ENCODE data around the gene RHO.
"Not testable (repeated sequence)": the region's sequence is repeated elsewhere in the genome, so short reads cannot be mapped to it uniquely, and the experiment has no call there.

Gene RHO

DNA sequence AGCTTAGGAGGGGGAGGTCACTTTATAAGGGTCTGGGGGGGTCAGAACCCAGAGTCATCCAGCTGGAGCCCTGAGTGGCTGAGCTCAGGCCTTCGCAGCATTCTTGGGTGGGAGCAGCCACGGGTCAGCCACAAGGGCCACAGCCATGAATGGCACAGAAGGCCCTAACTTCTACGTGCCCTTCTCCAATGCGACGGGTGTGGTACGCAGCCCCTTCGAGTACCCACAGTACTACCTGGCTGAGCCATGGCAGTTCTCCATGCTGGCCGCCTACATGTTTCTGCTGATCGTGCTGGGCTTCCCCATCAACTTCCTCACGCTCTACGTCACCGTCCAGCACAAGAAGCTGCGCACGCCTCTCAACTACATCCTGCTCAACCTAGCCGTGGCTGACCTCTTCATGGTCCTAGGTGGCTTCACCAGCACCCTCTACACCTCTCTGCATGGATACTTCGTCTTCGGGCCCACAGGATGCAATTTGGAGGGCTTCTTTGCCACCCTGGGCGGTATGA, at the start of gene RHO:
TSS of gene RHO (plus strand) at position 51 of the 512 bp plus-strand sequence. CDS start at position 146, 95 bp downstream.
- no peak for FAIRE-seq

DNA sequence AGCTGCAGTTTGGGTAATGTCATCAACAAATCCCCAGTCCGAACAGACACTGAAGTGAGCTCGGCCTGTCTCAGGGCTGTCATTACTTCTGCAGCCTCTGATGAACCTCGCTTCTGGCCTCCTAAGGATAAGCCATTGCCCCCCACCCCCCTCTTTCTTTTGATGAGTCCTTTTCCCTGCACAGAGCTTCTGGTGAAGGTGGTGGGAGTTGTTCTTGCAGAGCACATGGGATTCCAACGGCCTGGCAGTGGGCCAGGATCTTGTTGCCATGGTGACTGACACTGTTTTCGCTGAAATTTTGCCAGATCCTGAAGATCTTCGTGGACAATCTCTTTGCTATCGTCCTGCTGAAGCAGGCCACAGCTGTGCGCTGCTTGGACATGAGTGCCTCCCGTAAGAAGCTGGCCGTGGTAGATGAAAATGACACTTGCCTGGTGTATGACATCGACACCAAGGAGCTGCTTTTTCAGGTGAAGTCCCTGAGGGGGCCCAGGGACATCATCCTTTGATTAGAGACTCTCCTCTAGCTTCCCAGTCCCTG, 47.1 kb upstream of the RHO start:
- FAIRE-seq = not testable (repeated sequence)

DNA sequence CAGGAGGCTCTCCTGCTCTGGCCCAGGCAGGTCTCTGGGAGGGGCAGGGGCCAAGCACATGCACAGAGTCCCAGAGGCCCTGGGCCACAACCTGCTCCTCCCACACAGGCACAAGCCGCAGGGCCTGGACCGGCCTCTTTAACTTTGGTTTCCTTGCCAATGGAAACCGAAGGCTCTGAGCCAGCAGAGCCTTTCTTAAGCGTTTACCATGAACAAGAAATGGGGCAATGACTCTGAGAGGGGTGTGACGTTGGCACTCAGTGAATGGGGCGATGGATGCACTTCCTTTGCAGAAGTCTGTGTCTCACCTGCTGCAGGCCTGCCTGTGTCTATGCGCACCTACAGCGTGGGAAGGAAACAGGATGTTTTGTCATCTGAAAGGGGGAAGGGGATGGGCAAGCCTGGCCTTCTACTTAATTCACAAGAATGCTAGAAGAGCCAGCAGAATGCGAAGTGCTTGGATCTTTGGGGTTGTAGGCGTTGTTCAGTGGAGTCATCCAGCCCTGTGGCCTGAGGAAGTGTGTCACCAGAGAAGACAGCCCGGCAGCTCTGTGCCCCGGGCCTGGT, 46.6 kb upstream of the RHO start:
- no peak for FAIRE-seq

DNA sequence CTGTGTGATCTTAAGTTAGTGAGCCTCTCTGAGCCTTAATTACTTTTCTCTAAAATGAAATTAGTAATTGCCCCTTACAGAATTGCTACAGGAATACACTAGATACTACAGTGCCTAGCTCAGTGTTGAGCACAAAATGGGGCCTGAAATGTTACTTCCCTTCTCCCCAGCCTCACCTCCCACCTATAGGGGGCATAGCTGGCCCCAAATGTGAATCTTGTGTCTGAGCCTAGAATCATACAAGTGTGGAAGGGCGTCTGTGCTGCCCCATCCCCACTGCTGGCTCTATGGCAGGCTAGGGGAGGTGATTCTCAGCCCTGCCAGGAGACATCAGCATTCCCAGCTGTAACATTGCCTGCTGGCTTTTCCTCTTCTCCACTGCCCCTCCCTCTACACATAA, 45.7 kb upstream of the RHO start:
- no peak for FAIRE-seq

DNA sequence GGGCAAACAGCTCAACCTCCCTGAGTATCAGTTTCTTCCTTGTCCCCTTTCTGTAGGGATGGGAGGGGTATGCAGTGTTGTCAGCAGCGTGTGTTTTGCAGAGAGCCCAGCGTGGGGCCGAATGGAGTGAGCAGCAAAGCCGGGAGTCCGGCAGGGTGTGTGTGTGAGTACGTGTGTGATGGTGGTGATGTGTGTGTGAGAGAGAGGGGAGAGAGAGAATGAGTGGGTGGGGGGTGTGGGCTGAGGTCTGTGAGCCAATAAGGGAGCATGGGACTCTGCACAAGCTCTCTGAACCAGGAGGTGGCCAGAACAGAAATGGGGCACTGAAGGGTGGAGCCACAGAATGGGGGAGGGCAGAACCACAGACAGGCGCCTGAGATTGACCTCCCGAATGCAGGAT, 44.6 kb upstream of the RHO start:
- FAIRE-seq = no peak

DNA sequence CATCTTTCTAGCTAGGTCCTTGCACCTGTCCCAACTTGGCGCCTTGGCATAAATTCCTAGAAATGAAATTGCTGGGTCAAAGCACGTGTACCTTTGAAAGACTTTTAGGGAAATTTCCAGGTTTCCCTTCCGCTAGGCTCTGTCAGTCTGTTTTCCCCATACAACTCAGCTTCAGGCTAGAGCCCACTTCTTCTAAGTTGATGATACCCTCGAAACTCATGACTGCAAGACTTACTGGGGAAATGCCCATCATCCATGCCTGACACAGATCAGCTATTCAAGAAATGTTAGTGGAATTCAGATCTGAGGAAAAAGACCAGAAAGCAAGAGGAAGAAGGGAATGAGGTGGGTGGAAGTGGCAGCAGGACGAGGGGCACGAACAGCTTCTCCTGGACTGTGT, 43.3 kb upstream of the RHO start:
- not testable (repeated sequence) for FAIRE-seq

DNA sequence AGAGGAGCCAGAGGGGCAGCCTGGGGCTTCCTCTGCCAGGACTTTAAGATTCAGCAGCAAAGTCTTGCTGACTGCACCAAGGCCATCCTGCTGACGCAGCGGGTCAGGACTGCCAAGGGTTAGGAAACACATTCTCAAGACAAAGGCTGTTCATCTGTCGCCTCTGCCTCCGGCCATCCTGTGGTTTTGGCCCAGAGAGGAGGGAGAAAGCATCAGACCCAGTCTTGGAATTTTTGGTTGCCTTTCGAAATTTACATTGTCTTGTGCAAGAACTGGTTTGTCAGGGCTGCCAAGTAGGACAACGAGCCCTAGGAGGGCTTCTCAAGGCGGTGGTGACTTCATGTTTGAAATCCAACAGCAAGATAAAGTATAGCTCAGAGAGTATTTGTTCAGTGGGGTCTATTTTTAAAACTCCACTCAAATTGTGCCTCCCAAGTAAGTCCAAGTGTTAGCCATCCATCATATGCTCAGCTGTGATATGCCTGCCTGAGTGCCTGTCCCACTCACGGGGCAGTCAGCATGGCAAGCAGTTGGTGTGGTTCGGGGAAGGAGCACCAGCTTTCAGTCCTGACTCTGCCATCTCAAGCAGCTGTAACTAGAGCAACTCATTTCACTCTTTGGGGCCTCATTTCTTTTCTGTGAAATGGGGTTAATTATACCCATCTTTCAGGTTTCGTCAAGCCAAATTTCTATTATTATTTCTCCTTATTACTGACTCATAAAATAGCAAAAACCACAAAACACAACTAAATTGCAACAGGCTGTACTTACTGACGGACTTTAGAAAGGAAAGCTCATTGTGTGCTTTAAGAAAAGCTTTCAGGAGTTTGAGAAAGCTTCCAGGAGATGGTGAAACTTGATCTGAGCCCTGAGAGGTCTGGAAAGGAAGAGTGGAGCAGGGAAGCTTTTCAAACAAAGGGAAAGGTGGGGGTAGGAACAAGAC, 42.4 kb upstream of the RHO start:
- FAIRE-seq = no peak

DNA sequence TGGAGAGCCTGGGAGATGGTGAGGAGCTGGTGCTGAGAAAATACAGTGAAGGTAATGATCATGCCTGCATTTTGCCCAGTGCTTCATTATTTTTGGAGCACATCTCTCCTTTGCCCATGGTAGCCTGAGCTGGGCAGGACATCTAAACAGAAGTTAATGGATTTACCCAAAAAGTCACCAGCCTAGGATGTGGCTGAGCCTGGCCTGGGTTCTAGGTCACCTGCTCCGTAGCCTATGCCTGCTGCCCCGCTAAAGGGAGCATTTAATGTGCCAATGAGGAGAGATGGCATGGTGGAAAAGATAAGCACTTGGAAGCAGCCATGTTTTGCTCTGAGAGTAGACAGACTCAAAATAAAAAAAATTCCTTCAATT, 41.8 kb upstream of the RHO start:
- no peak for FAIRE-seq

DNA sequence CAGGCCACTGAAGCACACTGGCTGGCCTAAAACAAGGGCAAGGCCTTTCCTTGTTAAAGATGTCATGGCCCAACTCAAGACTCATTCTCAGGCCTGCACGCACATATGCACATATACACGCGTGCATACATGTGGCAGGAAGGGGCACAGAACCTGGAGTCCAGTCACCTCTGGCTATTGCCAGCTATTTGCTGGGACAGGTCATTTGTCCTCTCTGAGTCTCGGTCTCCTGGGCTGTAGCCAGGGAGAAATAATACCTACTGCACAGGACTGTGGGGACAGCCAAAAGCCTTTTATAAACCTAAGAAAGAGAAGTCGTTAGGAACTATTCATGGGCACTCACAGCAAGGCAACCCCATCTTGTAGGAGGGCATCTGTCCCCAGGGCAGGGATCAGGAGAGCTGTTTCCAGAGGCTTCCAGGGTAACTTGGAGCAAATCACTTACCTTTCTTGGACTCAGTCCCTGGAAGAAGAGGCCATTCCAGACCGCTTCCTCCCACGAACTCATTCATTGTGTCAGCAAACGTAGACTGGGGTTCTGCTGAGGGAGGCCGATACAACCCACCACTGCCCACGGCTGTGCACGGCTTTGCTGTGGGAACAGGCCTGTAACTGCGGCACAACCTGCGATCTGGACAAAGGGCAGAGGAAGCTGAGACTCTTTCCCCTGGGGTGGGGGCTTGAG, 41.1 kb upstream of the RHO start:
- no peak for FAIRE-seq

DNA sequence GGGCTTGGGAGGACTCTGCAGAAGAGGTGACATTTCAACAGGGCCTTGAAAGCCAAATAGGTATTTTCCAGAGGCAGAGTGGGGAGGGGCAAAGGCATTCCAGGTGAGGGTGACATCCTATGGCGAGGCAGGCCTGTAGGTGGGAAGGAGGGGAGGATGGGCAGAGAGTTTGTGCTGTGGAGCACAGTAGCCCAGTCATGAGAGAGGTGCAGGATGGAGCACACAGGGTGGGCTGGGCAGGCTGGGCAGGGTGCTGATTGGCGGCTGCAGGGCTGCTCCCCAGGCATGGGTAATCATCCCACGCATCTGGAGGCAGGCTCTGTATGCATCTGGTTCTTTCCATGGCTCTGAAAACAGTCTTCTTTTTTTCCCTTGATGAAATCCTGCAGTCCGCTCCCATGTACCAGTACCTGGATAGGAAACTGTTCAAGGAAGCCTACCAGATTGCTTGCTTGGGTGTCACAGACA, 40.5 kb upstream of the RHO start:
- not testable (repeated sequence) for FAIRE-seq

DNA sequence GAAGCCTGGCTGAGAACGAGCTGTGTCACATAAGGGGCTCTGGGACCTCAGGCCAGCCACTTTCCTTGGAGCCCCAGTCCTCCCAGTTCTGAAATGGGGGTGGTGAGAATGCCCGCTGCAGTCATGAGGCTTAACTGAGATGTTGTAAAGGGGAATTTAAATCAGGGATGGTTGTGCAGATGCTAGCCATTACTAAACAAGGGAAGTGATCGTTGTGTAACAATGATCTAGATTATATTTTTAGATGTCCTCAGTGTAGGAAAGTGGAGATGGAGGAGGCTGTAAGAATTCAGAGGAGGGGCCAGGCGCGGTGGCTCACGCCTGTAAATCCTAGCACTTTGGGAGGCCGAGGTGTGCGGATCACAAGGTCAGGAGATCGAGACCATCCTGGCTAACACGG, 39.2 kb upstream of the RHO start:
- not testable (repeated sequence) for FAIRE-seq

DNA sequence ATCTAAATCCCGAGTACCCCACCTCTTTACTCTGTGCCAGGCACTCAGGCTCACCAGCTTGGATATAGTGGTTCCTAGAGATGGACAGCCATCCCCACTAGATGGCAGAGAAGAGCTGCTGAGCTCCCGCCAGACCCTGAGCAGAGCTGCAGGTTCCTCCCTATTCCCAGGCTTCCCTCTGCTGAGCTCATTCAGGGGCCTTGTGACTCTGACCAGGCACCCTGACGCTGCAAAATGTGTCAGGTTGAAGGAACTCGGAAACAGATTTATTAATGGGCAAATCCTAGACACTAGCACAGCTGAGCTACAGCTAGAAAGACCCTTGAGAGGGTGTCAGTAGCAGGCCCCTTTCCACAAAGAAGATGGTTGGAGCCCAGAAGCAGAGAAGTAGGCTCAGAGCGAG, 38.2 kb upstream of the RHO start:
- FAIRE-seq = no peak

DNA sequence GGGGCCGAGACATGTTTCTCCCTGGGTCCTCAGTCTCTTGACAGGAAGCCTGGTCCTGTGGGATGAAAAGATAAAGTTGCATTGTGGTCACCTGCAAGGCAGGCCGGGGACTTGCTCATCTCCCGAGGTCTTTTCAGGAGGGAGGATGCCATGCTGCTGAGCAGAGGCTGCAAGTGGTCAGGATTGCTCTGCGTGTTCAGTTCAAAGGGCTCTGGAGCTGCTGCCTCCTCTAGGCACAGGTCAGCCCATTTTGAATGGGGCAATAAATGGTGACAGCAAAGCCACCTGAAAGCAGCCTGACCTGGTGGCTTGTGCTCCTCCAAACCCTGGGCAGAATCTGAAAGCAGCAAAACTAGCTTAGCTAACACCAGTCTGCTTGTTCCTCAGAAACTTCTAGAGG, 37.4 kb upstream of the RHO start:
- not testable (repeated sequence) for FAIRE-seq

DNA sequence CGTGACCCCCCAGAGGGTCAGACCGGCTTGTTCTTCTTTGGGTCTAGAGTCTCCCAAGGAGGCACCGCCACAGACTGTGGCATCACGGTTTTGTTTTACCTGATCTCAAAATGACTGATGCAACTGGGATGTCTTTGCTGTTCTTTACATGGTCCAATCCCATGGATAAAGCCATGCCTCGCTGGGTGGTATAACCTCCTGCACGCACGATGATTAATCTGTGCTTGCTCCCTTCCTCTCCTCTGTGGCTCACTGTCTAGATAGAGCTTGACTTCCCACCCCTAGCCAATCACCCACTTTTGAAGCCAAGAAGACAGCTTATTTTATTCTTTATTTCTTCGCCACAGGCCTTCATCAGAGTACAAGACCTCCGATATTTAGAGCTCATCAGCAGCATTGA, 36.6 kb upstream of the RHO start:
- FAIRE-seq = no peak

DNA sequence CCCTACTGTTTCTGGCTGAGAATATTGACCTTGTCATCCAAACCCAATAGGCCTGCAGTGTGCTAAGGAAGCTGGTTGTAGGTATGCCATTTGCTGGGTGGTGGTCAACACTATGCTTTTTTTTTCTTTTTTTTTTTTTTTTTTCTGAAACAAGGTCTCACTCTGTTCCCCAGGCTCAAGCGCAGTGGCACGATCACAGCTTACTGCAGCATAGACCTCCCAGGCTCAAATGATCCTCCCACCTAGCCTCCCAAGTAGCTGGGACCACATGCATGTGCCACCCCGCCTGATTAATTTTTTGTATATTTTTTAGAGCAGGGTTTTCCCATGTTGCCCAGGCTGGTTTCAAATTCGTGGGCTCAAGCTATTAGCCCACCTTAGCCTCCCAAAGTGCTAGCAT, 35.7 kb upstream of the RHO start:
- FAIRE-seq = no peak

DNA sequence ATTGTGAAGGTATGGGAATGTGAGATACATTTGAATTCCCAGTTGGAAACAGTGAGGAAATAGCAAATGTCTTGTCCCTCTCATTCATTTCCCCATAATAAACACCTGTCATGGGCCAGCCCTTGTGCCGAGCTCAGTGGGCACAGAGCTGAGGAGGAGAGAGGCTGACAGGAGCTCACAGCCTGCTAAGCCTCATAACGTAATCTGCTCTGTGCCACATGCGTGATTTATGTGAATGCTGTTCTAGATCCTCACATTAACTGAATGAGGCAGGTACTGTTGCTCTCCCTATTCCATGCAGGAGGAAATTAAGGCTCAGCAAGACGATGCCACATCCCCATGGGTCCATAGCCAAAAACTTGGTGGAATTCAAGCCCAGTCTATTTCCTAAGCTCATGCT, 35.2 kb upstream of the RHO start:
- FAIRE-seq = no peak

DNA sequence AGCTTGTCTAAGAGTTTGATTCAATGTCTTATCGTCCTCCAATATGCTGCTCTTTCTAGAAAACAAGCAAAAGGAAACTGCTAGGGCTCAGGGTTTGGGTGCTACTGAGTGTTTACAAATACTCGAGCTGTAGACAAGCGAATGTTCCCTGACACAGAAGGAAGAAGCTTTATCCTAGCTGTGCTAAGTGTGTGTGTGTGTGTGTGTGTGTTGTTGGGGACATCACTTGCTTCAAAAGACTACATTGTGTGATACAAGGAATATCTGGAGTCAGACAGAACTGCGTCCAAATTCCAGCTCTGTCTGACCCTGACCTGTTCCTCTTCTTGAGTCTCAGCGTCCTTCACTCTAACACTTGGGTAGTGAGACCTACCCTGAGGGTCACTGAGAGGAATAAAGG, 33.9 kb upstream of the RHO start:
- not testable (repeated sequence) for FAIRE-seq

DNA sequence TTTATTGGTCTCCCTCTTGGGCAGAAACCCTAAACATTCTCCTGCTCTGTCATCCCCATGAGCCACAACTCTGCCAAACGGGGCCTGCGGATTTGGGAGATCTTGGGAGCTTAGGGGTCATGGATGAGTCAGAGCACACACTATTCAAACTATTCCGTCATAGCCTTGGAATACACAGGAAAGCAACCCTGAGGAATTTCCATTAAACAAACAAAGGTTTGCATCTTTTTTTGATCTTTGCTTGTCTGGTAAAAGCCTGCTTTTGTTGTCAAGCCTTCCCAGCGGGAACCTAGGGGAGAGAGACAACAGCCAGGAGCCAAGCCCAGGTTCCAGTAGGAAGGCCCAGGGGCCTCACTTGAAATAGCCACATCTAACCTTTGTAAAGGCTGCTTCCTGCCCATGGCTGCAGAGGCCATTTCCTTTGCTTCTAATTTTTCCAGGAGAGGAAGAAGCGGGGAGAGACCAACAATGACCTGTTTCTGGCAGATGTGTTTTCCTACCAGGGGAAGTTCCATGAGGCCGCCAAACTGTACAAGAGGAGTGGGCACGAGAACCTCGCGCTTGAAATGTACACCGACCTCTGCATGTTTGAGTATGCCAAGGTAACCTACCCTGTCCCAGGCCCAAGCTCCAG, 33.3 kb upstream of the RHO start:
- not testable (repeated sequence) for FAIRE-seq

DNA sequence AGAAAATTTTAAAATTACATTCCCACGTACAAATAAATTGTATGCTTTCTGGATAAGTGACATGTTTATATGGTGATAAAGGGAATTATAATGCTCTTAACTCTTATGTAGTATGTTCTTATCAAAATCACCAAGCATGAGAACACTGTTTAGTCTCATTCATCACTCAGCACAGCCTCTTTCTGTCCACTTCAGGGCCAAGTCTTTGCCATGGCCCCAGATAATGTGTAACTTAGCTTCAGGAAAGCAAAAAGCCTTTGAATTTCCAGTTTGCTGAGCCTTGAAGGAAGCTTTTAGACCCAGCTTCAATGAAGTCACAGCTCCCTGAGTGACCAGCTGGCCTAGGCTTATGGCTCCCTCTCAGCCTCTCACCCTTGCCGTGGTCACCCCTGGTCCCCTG, 30.6 kb upstream of the RHO start:
- not testable (repeated sequence) for FAIRE-seq

DNA sequence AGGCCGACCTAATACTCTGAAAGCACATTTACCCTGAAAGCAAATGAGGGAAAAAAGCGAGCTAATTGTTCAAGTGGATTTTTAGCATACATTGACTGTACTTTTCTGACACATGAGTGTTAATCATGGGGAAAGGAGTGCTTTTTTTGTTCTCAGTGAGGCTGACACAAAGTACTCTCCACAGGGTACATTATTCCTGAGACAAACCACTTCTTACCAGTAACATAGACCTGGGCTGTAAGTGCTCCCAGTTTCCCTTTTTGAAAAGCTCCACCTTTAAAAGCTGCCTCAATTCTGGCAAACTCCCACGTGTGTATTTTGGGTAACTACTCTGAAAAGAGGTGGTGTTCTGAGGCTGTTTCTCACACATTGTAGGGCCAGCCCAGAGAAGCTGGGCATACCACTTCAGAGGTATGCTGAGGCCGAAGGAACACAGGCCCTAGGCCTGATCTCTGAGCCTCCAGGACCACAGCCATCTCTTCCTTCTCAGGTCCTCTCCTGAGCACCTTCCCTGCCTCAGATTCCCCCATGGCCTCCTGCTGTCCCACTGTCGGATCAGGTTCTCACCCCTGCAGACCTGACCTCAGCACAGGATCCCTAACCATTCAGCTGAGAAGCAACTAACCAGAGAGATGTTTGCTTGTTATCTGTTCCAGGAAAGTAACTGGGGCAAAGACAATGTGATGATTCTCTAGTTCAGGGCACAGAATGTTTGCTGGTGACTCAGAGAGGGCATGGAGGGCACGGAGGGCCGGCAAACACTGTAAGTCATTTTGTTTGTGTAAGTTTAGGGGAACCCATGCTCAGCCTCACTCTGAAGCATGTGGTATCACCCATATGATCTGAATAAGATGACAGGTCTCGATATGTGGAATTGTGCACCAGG, 29.6 kb upstream of the RHO start:
- not testable (repeated sequence) for FAIRE-seq

DNA sequence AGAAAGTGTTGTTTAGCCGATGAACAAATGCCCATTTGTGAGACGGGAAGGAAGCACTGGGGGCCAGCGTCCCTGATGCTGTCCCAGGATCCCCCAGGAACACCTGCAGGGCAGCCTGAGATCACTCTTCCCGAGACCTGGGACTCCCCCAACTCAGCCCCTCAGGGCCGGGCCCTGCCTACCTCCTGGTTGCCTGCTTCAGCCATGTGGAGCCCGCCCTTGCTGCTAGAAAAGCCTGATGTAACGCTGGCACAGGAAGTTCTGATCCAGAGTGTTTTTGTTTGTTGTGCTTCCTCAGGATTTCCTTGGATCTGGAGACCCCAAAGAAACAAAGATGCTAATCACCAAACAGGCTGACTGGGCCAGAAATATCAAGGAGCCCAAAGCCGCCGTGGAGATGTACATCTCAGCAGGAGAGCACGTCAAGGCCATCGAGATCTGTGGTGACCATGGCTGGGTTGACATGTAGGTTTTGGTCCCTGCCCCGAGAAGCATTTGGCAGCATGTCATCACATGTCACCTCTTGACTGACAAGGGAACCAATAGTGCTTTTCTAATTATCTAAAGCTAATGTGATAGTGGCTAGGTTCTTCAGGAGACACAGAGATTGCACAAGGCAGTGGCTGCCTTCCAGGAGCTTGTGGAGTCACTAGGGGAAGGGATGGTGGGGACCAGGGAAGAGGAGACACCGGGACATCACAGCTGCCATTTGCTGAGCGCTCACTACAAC, 28.7 kb upstream of the RHO start:
- not testable (repeated sequence) for FAIRE-seq
